Measurements from ENCODE around the gene GPR55.

GPR55 gene

DNA sequence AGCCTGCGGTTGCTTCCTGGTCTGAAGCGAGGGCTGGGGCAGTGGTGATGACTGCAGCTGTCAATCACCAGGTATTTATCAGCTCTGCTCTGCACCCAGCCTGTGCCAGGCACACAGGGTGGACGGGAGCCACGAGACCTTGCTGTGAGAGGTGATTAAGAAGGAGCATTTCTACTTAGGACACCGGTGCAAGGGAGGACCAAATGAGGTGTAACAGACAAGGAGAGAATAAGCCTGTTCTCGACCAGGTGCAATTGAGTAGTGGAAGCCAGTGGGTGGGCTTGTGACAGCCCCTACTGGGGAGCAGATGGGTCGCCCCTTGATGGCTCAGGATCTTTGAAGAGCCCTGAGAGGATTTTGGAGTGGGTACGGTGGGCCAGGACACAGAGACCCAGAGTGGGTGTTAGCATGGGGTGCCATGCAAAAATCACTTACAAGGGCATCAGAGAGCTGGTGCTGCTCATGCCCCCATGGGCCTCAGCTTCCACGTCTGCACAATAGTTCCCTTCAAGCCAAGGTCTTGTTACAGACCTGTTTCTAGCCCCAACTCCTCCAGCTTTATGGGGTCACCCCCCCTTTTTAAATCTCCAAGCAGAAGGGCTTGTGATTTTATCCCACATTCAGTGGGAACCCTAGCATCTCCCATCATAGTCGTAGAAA, 24.6 kb downstream of the GPR55 start:
- no peak for DNase-seq (ENCODE audit: low read depth)

DNA sequence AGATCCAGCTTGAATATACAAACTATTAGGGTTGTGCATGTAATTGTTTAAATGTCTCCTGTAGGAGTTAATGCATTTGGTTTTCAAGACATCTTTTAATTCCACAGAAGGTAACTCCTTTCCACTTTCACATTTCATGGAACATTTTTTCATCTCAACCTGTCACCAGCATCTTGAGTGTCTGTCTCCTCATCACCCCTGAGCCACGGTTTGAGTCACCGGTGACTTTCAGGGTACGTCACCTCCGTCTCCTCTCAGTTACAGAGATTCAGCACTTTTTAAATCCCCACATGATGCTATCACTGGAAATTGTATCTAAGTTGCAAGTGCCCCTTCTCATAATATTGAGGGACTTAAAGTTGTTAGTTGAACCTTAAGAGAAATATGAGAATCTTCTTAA, 25.3 kb downstream of the GPR55 start:
- no peak for DNase-seq (ENCODE audit: low read depth)

DNA sequence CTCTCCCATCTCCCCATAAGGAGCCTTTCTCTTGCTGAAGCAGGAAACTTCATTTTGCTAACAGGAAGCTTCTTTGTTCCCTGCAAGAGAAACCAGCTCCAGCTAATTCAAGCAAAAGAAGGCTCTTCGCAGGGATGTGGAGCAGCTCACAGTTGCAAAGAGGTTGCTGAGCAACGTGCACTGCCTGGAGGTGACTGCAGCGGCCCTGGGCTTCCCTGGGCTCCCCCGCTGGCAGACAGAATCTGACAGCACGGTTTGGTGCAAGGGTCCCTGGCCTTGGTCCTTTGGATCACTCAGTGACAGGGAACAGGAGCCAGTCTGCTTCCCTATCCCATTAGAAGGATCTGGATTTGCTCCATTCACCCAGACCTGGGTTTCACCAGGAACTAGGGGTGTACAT, 25.8 kb downstream of the GPR55 start:
- DNase-seq (ENCODE audit: low read depth) = no peak

DNA sequence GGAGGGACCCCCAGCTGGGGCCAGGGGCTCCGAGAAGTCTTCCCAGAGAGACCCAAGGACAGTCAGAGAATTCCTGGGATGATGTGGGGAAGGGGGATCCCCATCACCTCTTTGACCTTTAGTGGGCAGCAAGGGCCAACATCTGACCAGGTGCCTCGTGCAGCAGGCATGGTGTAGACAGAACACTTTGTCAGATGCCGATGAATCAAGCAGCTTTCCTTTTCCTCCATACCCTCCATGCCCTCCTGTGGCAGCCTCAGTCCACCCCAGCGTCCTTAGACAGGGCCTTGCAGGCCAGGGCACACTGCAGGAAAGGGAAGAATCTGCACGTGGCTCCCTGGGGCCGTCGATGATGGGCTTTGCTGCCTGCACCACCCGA, 26.3 kb downstream of the GPR55 start:
- no peak for DNase-seq (ENCODE audit: low read depth)

DNA sequence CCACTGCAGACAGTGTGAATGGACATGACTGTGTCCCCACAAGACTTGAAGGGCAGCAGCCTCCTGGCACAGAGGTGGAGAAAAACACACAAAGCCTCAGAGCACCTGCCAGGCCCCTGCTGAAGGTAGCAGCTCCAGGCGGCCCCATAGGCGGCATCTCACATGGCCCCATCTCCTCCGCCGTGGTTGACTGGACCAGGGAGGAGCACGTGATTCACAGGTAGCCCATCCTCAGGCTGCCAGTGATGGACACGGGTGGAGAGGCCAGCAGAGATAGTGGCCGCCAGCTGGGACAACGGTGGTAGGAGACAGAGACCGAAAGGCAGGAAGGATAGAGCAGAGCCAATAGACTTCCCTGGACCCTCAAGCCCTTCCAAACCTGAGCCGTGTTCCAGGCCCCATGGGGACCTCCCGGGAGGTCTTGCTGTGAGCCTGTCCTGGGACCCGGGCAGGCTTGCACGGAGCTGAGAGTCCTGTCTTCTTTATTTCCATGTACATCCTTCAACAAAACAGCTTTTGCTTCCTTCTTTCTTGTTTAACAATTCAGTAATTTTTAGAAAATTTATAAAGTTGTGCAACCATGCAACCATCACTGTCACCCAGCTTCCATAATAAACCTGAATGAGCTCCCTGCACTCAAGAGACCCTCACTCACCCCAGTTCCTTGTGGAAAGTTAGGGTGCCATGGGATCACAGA, 26.9 kb downstream of the GPR55 start:
- DNase-seq (ENCODE audit: low read depth) = no peak

DNA sequence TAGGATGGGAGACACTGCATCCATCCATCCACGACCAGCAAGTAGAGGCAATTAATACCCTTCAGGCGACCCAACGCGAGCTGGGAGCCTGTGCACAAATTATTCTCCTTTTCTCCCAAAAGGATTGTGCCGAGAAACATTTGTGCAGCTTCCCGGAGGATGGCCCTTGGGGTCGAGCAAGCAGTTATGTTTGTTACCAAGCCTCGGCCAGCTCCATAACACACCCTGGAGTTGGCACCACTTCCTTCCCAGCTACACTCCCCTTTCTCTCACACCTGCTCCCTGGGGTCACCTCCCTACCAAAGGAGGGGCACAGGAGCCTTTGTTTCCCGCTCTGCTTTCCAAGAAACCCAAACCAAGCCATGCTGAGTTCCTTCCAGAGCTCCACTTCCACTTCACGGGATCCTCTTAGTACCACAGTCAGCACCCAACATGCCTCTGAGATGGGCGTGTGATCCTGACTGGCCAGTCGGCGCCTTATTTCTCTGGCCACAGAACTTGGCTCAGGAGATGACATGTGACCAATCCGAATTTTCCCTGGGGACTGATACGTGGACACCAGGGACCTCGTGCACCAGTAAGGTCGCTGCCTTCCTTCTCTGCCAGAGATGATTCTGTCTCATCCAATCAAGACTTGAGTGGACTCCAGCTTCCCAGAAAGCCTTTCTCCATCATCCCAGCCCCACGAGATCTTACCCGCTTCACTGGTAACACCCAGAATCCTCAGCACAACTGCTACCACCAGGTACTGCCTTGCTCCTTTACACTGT, 28.5 kb downstream of the GPR55 start:
- no peak for DNase-seq (ENCODE audit: low read depth)

DNA sequence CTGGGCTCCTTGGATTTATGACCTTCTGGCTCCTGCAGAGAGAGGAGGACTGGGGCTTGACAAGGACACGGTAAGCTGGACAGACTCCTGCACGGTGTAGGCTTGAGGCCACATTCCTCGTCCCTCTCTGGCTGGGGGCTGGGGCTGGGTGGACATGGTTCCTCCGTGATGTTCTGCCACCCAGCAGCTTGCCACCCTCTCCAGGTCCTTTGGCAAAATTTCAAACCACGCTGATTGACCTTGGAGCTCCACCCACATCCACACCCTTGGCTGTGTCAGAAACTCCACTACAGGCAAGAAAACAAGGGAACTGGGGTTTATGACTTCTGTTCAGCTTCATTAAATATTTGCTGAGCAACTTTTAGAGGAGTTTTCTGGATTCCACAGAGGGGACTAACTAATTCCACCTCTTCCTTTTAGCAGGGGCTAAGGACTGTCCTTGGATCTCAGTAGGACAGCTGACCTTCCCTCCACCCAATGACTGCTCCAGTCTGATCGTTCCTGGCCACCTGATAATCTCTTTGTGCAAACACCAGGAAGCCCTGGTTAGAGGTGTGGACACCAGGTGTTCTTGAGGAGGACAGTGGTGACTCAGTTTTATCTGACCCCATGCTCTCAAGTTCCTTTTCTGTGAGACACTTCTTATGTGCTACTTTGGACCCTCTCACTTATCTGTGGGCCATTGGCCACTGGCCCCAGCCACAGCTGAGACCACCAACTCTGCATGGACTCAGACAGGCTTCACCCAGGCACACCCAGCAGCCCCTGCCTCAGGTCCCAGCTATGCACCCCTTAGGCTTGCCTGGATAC, 29.3 kb downstream of the GPR55 start:
- DNase-seq (ENCODE audit: low read depth) = no peak

DNA sequence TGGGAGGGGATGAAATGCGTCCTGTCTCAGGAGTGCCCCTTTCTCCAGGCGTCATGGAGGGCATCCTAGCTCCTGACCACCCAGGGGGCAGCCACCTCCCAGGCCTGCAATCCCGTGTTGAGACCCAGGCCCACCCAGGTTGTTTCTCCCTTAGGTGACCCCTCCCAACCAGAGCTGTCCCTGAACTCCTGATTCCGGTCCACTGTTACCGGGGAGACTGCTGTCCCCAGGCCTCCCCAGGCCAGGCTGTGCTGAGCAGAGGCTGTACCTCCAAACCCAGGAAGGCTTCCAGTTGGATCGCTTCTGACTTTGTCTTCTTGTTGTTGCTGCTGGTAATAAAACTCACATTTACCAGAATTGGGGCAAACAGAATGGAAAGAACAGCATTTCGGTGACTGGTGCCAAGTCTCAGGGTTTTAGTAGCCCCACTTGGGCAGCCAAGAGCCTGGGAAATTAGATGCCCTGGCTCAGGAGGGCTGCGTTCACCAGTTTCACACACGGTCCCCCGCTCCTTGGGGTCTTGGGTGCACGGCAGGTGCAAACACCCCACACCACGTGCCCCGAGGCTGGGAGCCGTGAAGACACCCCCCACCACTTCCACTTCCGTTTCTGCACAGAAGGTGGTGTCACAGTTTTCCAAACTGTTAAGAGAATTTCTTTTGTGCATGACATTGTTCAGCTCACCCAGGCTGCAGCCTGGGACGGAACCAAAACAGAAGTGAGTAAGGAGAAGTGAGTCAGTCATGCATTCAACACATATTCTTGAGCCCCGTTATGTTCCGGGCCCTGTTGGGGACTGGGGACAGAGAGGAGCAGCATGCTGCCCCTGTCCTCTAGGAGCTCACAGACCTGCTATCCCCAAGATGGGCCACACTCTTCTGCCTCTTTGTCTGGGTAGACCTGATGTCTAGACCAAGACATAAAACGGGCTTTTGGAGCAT, 30.9 kb downstream of the GPR55 start:
- DNase-seq (ENCODE audit: low read depth) = no peak

DNA sequence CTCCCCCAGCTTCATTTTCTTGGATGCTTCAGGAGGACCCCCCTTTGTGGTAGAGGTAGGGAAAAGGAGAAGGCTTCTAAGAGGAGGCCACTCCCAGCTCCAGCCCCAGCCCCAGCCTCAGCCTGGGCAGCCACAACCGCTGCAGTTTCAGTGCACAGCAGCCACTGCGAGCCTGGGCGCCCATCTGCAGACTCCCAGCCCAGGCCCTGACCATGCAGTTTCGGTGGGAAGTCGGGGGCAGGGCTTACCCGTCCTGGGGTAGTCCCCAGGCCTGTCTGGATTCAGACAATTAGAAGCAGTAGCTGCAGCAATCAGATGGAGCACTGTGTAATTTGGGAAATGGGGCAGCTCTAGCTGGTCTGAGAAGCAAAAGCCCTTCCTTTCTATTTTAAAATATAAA, 31.7 kb downstream of the GPR55 start:
- DNase-seq (ENCODE audit: low read depth) = no peak

DNA sequence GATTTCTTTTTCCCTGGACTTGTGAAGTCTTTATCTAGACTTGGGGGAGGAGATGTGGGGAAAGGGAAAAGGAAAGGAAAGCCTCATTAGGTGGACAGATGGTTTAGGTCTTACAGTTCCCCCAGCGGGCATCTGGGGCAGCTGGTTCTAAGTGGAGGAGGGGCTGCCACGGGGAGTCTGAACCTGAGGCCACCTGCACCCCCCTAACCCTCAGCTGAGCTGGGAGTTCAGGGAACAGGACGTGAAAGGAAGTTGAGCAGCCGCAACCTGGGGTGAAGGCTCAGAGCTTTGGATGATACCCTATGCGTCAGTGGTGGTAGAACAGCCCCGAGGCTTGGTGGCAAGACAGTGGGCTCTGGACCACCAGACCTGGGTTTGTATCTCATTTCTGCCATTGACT, 33.5 kb downstream of the GPR55 start:
- DNase-seq (ENCODE audit: low read depth) = no peak

DNA sequence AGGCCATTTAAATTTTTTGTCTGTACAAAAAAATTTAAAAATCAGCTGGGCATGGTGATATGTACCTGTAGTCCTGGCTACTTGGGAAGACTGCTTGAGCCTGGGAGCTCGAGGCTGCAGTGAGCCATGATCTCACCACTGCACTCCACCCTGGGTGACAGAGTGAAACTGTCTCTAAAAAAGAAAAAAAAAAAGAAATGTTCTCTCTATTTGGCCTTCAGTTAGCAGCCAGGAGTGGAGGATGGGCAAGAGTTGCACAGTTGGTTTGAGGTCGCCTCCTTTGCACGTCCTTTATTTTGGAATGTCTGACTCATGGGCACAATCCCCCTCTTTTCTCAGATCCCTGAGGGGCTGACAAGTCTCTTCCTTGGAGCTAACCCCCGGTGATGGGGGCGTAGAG, 34.0 kb downstream of the GPR55 start:
- DNase-seq (ENCODE audit: low read depth) = no peak

DNA sequence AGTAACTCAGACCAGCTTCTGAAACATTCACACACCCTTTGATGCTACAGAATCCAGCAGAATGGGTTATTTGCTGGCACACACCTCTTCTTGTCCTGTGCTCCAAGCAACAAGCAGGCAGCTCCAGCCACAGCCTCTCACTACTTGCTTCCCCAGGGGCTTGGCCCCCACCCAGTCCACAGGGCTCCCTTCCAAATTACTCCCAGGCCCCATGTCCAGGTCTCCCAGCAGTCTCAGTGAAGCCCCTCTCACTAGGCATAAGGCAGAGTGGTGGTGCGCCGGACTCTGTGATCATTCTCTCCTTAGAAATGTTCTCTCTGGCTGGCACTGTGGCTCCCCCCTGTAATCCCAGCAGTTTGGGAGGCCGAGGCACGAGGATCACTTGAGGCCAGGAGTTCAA, 34.4 kb downstream of the GPR55 start:
- DNase-seq (ENCODE audit: low read depth) = no peak

DNA sequence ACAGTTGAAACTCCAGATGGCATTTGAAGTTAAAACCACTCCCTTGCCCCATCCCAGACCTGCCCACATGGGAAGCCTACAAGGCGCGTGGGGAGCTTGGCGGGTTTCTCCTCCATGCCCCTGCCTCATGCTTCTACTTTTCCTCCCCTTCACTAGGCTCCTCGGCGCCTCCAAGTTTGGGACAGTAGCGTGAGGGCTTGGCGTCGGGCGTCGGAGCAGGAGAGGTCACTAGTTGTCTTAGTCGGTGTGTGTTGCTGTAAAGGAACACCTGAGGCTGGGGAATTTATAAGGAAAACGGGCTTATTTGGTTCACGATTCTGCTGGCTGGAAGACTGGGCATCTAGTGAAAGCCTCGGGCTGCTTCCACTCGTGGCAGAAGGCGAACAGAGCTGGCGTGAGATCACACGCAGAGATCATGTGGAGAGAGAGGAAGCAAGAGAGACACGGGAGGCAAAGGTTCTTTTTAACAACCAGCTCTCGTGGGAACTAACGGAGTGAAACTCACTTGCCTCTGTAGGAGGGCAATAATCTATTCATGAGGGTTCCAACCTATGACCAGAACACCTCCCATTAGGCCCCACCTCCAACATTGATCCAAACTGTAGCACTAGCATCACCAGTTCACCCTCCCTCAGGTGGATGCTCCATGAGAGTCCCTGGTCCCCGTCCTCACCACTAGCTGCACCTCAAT, 35.0 kb downstream of the GPR55 start:
- DNase-seq (ENCODE audit: low read depth) = no peak

DNA sequence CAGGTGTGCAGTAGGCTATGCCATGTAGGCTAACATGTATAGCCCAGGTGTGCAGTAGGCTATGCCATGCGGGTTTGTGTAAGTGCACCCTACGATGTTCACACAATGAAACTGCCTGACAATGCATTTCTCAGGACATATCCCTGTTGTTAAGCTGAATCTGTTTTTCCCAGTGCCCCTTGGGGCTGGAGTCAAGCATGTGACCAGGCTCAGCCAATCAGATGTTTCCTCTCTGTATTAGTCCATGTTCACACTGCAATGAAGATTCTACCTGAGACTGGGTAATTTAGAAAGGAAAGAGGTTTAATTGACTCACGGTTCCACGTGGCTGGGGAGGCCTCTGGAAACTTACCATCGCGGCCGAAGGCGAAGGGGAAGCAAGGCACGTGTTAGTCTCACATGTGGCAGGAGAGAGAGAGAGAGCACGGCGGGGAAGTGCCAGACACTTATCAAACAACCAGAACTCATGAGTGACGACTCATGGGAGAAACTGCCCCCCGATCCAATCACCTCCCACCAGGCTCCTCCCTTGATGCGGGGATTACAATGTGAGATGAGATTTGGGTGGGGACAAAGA, 36.1 kb downstream of the GPR55 start:
- DNase-seq (ENCODE audit: low read depth) = no peak

DNA sequence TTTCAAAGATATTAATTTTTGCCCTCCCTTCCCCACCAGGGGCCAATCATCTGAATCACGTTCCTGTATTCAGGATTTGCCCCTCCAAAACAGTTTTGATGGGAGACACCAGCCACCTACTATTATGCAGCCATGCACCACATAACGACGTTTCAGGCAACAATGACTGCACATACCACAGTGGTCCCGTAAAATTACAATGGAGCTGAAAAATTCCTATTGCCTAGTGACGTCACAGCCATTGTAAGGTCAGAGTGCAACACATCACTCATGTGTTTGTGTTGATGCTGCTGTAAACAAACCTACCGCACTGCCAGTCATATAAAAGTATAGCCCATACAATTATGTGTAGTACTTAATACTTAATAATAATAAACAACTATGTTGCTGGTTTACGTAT, 37.7 kb downstream of the GPR55 start:
- no peak for DNase-seq (ENCODE audit: low read depth)

DNA sequence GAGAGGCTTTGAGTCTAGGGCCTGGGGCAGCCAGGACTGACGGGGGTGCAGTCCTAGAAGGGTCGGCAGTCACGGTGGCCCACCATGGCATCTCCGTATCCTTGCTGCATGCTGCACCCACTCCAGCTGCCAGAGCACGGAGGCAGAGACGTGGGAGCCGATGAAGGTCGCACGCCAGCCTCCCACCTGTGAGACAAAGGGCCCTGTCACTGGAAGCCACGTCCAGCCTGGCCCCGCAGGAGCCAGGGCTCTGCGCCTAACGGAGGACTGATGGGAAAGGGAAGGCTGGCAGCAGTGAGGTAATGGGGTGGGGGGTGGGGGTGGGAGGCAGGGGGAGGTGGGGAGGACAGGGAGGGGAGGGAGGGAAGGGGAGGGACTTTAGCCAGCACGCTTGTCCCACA, 38.4 kb downstream of the GPR55 start:
- no peak for DNase-seq (ENCODE audit: low read depth)

DNA sequence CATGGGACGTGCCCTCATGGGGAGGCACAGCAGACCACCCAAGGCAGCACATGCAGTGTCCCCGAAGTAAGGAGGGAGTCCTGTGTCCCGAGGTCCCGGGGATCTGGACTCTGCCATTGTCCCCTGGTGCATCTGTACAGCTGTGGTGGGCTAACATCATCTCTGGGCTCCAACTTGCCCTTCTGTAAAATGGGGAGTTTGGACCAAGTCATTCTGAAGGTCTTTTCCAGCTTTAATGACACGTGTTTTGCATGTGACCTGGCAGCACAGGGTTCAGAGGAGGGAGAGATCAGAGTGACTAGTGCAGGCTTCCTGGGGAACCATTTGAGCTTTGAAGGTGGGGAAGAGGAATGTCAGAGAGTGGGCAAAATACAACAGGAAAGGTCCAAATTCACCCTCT, 38.8 kb downstream of the GPR55 start:
- DNase-seq (ENCODE audit: low read depth) = no peak

DNA sequence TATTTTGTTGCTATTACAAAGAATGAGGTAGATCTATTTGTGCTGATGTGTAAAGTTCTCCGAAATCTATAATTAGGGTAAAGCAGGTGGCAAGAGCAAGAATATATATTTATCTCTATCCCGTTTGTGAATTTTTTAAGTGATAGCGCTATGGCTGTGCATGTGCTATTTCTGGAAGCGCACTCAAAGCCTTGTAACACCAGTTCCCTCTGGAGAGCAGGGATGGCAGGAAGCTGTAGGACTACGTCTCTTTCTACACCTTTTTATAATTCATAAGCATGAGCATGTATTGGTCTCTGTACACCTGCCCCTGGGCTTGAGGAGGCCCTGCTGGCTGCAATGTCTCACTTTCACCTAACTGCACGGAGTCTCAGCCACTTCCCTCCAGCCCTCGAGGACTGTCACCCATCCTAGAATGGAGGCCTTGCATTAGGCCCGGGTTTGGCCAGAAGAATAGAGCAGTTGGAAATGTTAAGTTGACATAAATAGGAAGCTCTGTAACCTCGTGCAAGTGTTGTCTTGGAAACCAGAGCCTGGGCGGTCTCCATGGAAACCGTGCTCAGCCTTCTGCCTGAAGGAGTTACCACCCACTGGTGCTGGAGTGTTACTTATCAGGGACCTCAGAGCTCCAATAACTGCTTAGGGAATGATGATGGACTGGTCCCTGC, 39.4 kb downstream of the GPR55 start:
- DNase-seq (ENCODE audit: low read depth) = peak; percentile 44

DNA sequence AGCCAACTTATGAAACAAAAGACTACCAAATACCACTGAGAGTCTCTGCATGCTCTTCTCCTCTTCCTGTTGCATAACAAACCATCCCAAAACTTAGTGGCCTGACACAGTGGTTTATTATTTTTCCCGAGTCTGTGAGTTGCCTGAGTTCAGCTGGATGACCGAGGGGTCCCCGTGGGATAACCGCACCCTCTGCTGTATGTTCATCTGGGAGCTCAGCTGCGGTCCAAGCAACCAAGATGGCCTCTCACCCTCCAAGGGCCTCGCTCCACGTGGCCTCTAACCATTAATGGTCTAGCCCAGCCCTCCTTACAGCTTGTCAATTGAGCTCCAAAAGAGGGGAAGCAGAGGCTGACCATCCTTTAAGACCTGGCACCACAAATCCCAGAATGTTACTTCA, 43.2 kb downstream of the GPR55 start:
- no peak for DNase-seq (ENCODE audit: low read depth)

DNA sequence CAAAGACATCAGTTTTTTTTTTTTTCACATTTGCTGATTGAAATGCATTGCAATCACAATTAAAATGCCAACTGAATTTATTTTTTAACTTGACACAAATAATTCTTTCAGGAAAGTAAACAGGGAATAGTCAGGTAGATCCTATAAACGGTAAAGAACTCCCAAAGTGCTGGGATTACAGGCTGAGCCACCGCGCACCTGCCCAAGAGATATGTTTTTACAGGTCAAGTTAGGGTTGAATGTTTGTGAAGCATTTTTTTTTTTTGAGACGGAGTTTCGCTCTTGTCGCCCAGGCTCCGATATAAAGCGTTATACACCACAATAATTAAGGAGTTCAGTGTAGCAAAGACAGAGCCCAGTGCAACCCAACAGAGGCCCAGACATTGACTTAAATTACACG, 45.2 kb downstream of the GPR55 start:
- DNase-seq (ENCODE audit: low read depth) = no peak
